ENCODE data around the gene SRSF4. TPM values are rescaled to one million over a fixed set of nuclear protein-coding genes. Genes with fewer than 3 reads are reported as not detected.

Gene SRSF4
- total and polyA plus RNA-seq, 2 donors (not counting 1 experiment from before 2014, with no cell fraction given), result 48.4 to 93.5 TPM

GRCh38 chr1:29171521-29171920 lies 10.2 kb downstream of the SRSF4 start:
- Histone ChIP-seq H3K79me2 (ENCODE audit: control insufficient read depth, insufficient read depth, low read length) (peaks cover 98% of the 10 kb centered on the region), H3K36me3 (replicated peaks in 1 of 2; ENCODE audit: control extremely low read depth in 1 of 2, control insufficient read depth in 1 of 2, extremely low read depth in 1 of 2, insufficient read depth in 2 of 2, low read length in 1 of 2) (peaks cover 8 to 29% of the 10 kb centered on the region in 2 experiments), H2AFZ (ENCODE audit: insufficient read depth, low read depth, low read length, poor library complexity, severe bottlenecking) (no peak overlapping the region), H4K20me1 (ENCODE audit: control insufficient read depth, insufficient read depth, low read length, poor library complexity, severe bottlenecking) (peaks cover 95% of the 10 kb centered on the region), H3K27ac (ENCODE audit: low read length in 2 of 2) (peak overlapping the region in 1 of 2 donors; percentile 9), H3K27me3 (replicated peaks in 1 of 4; ENCODE audit: control extremely low read depth in 1 of 4, control insufficient read depth in 3 of 4, insufficient read depth in 4 of 4, low read length in 3 of 4) (no peaks in the 10 kb centered on the region), H3K4me1 (ENCODE audit: control insufficient read depth in 2 of 2, insufficient read depth in 2 of 2, low read length in 2 of 2) (peaks cover 17 to 25% of the 10 kb centered on the region in 2 donors), H3K9ac (ENCODE audit: low read length) (no peak overlapping the region), H3K9me3 (ENCODE audit: control extremely low read depth in 1 of 3, control insufficient read depth in 2 of 3, insufficient read depth in 1 of 3, low read length in 2 of 3) (no peaks in the 10 kb centered on the region), H3K4me2 (replicated peaks; ENCODE audit: low read depth, low read length, poor library complexity, severe bottlenecking) (peak overlapping the region; percentile 39), H3K4me3 (ENCODE audit: control extremely low read depth in 1 of 5, extremely low read depth in 1 of 5, insufficient read depth in 1 of 5, low read depth in 2 of 5, low read length in 4 of 5) (no peak overlapping the region)
- ChIA-PET CTCF (interaction anchor here (1.2 to 3.6 kb wide), 3 partner anchors 10 to 140 kb away, joined by 3 to 15 read pairs (median 9); partner anchors contain the start of gene SRSF4), POLR2A (interaction anchor here (0.6 to 3.1 kb wide), 2 partner anchors 10 to 310 kb away, joined by 3 to 9 read pairs; partner anchors contain the start of gene SRSF4)
- no peaks in the 10 kb centered on the region for H3K27me3 Mint-ChIP-seq
- no peaks in the 10 kb centered on the region for H3K9me3 Mint-ChIP-seq (ENCODE audit: insufficient read depth)
- TF ChIP-seq EZH2 (IDR thresholded peaks at IDR 0.05; ENCODE audit: borderline replicate concordance, insufficient read depth, low read depth, low read length, poor library complexity, severe bottlenecking) (no peak), CTCF (IDR thresholded peaks at IDR 0.05) (no peak)
- peak overlapping the region; percentile 60 for H3K4me3 Mint-ChIP-seq
- intact Hi-C loops (cut with micrococcal nuclease), result no loop called here
- H3K4me1 Mint-ChIP-seq, result peaks cover 47% of the 10 kb centered on the region
- no peak for DNase-seq
- no CpG with 5 or more reads among the region's 5 CpGs for WGBS (ENCODE audit: insufficient coverage)
- H3K27ac Mint-ChIP-seq, result no peak overlapping the region
- ATAC-seq (ENCODE audit: low read depth), result no peak

GRCh38 chr1:29171089-29171488 lies 10.6 kb downstream of the SRSF4 start:
- Histone ChIP-seq H3K27ac (ENCODE audit: low read length in 2 of 2) (peak overlapping the region in 1 of 2 donors; percentile 5), H3K79me2 (ENCODE audit: control insufficient read depth, insufficient read depth, low read length) (peaks cover 98% of the 10 kb centered on the region), H3K4me2 (replicated peaks; ENCODE audit: low read depth, low read length, poor library complexity, severe bottlenecking) (peak overlapping the region; percentile 39), H3K27me3 (replicated peaks in 1 of 4; ENCODE audit: control extremely low read depth in 1 of 4, control insufficient read depth in 3 of 4, insufficient read depth in 4 of 4, low read length in 3 of 4) (no peaks in the 10 kb centered on the region), H3K36me3 (replicated peaks in 1 of 2; ENCODE audit: control extremely low read depth in 1 of 2, control insufficient read depth in 1 of 2, extremely low read depth in 1 of 2, insufficient read depth in 2 of 2, low read length in 1 of 2) (peaks cover 12 to 33% of the 10 kb centered on the region in 2 experiments), H3K4me1 (ENCODE audit: control insufficient read depth in 2 of 2, insufficient read depth in 2 of 2, low read length in 2 of 2) (peaks cover 17 to 23% of the 10 kb centered on the region in 2 donors), H2AFZ (ENCODE audit: insufficient read depth, low read depth, low read length, poor library complexity, severe bottlenecking) (no peak overlapping the region), H3K9ac (ENCODE audit: low read length) (no peak overlapping the region), H3K9me3 (ENCODE audit: control extremely low read depth in 1 of 3, control insufficient read depth in 2 of 3, insufficient read depth in 1 of 3, low read length in 2 of 3) (no peaks in the 10 kb centered on the region), H3K4me3 (ENCODE audit: control extremely low read depth in 1 of 5, extremely low read depth in 1 of 5, insufficient read depth in 1 of 5, low read depth in 2 of 5, low read length in 4 of 5) (no peak overlapping the region), H4K20me1 (ENCODE audit: control insufficient read depth, insufficient read depth, low read length, poor library complexity, severe bottlenecking) (peaks cover 95% of the 10 kb centered on the region)
- H3K4me3 Mint-ChIP-seq, result peak overlapping the region; percentile 60
- intact Hi-C loops (cut with micrococcal nuclease), result no loop called here
- 27% methylated on average over 2 of the region's 3 CpGs for WGBS (ENCODE audit: insufficient coverage)
- ChIA-PET CTCF (interaction anchor here (1.2 to 3.6 kb wide), 3 partner anchors 10 to 140 kb away, joined by 3 to 15 read pairs (median 9); partner anchors contain the start of gene SRSF4), POLR2A (interaction anchor here (0.6 to 3.1 kb wide), 2 partner anchors 10 to 309 kb away, joined by 3 to 9 read pairs; partner anchors contain the start of gene SRSF4)
- peaks cover 43% of the 10 kb centered on the region for H3K4me1 Mint-ChIP-seq
- DNase-seq (no peak), ATAC-seq (ENCODE audit: low read depth) (peak; percentile 56)
- no peak overlapping the region for H3K27ac Mint-ChIP-seq
- no peaks in the 10 kb centered on the region for H3K9me3 Mint-ChIP-seq (ENCODE audit: insufficient read depth)
- TF ChIP-seq EZH2 (IDR thresholded peaks at IDR 0.05; ENCODE audit: borderline replicate concordance, insufficient read depth, low read depth, low read length, poor library complexity, severe bottlenecking) (no peak), CTCF (IDR thresholded peaks at IDR 0.05) (no peak)
- H3K27me3 Mint-ChIP-seq, result no peaks in the 10 kb centered on the region
